Dermis microvascular lymphatic vessel endothelial cell (primary cell): Measurements from ENCODE around the gene TIRAP. TPM values are rescaled to one million over a fixed set of nuclear protein-coding genes. Genes with fewer than 3 reads are reported as not detected.
"Not testable (repeated sequence)": the region's sequence is repeated elsewhere in the genome, so short reads cannot be mapped to it uniquely, and the experiment has no call there.

ENCODE experiments used
- DNase-seq, 2 donors: peaks; one replicate each; pipeline versions ENCODE4 v3.0.0 to v3.0.0-alpha.2; 2010; ENCODE audit warnings: low read depth in 2 of 2
- total RNA-seq: library from RNA; depleted of rRNA; stranded (reverse); fragments of >200 nt; gene quantifications from 2 replicates; pipeline ENCODE4 v1.2.1, GENCODE V29; 2014

The TIRAP gene
- total RNA-seq, 1 donor from 2014 or later, result 4.7 TPM

DNA sequence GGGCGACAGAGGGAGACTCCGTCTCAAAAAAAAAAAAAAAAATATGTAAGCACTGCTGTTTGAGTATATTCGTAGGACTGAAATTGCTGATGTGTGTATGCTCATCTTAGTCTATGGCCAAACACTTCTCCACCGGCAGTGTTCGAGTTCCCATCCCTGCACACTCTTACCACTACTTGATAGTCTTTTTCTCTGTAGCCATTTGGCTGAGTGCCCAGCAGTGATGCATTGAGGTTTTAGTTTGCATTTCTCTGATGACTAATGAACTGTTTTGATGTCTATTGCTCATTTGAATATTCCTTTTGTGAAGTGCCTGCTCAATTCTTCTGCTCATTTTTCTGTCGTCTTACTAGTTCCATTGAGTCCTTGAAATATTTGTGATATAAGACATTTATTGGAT lies 1.9 kb downstream of the TIRAP start:
- peak; percentile 60 to 91 for DNase-seq

DNA sequence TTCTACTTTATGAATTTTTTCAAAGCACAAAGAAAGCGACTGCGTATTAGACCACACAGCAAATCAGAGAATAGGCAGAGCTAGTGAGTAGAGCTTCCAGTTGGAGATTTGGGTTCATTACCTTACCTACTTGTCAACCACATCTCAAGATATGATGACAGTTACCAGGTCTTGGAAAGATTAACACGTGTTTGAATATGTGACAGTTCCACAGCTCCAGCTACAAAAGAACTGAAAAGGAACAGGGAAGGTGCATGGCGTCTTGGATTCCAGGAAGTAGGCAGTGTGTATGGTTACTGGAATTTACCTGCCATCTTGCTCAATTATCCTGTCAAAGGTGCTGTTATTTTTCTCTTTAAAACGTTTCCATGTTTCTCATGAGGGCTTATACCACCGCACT lies 5.3 kb downstream of the TIRAP start:
- no peak for DNase-seq

DNA sequence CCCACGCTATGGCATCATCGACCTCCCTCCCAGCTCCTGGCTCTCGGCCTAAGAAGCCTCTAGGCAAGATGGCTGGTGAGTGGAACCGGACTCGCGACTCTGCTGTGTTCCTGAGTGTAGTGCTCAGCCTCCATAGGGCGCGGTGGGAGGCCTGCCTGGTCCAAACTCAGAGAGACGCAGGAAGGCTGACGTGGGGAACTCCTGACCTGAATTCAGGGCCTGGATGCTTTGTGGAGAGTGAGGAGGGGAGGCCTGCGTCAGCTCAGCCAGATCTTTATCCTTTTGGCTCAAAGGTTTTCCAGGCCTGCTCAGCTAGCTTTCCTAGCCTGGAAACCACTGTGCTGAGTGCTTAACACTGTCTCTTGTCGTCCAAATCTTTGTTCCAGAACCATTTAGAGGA lies 8.0 kb downstream of the TIRAP start:
- DNase-seq, result no peak

DNA sequence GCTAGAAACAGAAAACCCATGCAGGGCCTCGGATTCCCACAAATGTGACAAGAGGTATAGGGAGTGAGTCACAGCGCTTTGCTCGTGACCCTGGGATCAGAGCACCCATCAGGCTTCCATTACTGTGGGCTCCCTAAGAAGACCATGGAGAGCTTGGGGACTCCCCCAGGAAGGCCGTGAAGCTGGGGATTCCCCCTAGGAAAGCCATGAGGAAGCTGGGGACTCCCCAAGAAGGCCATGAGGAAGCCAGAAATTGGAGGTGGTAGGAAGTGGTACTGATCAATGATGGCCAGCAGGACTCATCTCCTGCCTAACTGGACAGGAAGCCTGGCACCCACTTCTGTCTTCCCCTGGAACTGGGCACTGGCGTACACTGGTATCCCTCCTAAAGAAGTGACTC lies 10.8 kb downstream of the TIRAP start:
- no peak for DNase-seq

DNA sequence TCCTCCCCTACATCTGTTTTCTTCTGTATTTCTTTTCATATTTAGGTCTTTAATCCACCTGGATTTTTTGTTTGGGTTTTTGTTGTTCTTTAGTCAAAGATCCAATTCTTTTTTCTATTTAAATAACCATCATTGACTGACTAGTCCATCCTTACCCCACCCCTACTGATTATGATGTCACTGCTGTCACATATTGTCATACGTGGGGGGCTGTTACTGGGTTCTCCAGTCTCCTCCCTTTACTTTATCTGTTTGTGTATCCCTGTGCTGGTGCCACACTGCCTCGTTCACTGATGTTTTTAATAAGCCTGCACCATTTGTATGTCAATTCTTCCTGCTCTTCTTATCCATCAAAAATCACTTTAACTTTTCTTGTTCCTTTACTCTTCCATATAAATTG lies 14.1 kb downstream of the TIRAP start:
- DNase-seq, result no peak

DNA sequence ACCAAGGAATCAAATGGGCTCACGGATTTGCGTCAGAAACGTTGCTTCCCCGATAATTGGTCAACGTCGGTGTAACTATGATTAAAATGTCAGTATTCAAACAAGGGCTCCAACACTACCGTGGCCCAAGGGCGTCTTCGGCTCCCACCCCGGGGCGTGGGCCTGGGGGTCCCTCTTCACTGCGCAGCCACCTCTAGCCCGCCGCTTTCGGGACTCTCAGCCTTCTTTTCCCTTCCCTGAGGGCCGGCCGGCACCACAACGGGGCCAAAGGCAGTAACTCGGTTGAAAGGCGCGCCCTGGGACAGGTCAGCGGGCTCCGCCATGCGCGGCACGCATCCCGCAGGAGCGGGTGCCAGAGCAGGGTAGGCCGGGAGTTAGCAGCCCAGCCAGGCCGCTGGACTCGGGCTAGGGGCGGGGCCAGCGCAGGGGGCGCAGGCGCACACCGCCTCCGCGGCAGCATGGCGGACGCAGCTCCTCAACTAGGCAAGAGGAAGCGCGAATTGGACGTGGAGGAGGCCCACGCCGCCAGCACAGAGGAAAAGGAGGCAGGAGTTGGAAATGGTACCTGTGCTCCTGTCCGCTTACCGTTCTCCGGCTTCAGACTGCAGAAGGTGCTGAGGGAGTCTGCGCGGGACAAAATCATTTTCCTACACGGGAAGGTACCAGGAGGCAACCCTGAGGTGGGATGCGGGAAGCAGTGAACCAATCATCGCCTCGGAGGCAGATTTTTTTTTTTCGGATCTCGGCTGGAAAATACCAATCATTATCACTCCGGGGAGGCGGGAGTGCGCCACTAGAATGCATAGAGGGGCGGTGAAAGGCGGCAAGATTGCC lies 20.9 kb downstream of the TIRAP start, which contains the start of gene DCPS:
TSS of gene DCPS (plus strand) at position 438 of the 834 bp plus-strand sequence. CDS start at position 459, 21 bp downstream.
- DNase-seq, result peak; percentile 76 to 92

DNA sequence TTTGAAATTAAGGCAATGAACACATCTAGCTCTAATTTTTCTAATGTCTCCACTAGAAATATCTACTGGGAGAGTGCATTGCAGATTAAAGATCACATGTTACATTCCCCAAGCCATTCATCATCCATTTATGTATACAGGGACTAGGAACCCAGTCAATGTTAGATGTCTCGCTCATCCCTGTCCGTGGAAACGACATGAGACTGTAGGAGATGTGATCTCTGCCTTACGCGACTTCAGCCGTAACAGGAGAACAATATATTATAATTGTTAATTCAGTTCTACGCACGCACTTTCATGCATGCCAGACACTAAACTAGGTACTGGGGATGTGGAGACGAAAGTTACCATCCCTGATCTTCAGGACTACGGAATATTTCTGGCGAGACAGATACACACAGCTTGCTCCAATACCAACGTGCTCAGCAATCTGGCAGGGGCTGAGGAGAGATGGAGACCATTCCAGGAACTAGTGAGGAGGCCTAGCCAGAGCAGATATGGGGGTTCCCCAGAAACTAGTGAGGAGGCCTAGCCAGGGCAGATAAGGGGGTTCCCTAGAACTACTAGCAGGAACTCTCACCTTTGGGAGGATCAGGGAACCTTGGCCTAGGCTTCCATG lies 21.7 kb downstream of the TIRAP start:
- DNase-seq, result no peak

DNA sequence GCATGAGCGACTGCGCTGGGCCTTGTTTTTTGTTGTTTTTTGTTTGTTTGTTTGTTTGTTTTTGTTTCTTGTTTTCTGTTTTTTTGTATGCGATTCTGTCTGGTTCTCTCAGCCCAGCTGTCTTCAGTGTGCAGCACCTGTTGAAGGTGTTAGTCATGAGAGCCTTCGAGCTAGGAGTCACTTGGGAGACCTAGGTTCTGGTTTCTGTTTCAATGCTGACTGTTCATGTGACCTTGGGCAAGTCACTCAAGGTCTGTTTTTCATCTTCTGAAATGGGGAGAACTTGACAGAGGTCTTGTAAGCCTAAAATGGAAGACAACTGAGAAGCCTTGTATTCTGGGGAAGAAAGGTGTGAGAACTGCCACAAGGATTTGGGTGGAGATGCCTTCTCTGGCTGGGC lies 22.8 kb downstream of the TIRAP start:
- no peak for DNase-seq

DNA sequence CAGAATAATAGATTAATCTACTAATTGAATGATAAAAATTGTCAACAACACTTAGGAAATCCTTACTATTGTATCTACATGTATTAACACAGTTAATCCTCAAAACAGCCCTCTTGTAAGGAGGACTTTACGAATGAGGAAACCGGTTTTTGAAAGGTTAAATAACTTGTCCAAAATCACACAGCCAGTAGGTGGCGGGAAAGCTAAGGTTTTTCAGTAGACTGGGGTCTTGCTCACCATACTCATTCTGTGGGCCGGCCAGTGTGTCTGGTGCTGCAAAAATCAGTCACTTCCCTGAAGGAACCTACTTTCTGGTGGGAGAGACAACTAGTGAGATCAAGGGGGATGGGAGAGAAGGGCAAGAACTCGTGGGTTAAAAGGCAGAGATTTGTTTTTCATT lies 24.8 kb downstream of the TIRAP start:
- DNase-seq, result peak in 1 of 2 donors; percentile 60

DNA sequence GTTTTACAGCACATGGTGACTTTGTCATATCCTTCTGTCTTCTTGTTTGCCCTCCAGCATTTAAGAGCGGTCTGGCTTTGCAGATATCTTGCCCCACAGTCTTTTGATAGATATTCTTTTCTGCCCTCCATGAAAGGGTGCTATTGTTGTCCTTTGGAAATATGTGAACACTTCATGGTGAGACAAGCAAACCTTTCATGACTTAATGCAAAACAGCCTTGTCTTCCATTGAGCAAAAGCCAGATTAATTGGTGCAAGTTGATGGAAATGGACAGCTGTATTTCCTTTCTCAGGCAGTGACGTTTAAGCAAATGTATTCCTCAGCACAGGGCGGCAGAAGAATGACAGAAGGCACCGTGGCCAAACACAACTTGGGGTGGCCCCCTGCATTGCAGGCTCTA lies 25.4 kb downstream of the TIRAP start:
- no peak for DNase-seq

DNA sequence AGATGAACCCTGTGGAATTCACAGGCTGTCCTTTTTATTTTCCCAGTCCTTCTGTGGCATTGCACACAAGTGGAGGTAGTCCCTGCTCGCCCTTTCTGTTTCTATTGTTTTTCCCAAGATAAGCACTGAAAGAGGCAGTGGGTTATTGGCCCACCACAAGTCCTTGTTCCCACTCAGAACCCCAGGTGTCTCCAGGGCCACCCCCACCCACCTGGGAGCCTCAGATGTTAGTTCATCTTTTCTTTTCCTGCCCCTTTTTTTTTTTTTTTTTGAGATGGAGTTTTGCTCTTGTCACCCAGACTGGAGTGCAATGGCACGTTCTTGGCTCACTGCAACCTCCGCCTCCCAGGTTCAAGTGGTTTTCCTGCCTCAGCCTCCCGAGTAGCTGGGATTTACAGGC lies 25.9 kb downstream of the TIRAP start:
- DNase-seq, result not testable (repeated sequence)

DNA sequence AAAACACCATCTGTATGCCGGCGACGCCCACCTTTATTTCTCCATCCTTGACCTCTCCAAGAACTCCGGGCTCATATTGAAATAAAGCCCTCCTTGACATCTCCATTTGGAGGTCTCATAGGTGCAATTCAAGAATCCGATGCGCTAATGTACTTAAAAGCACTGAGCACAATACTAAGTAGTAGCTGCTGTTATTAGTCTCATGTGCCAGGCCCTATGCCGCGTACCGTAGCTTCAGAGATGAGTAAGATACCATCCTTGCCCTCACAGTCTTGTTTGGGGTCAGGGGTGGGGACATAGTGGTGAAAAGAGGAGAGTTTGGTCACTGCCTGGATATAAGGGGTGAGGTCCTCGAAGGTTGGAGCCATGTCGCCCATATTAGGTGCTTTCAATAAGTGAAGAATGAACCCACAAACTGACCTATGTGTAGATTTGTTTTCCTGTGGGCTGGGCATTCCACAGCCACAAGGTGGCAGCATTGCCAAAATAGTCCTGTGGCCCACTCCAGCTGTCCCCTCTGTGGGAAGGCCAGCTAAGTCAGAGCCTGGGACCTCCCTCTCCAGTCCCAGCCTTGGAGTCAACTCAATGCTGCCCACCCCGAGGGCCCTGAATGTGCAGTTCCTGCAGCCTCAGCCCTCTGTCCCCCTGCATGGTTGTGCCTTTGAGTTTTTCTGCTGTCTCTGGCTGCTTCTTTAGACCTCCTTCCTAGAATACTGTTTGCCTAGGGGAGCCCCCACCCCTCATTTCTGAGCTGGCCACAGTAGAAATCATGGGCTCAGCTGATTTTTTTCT lies 27.5 kb downstream of the TIRAP start:
- DNase-seq, result peak; percentile 58 to 79

DNA sequence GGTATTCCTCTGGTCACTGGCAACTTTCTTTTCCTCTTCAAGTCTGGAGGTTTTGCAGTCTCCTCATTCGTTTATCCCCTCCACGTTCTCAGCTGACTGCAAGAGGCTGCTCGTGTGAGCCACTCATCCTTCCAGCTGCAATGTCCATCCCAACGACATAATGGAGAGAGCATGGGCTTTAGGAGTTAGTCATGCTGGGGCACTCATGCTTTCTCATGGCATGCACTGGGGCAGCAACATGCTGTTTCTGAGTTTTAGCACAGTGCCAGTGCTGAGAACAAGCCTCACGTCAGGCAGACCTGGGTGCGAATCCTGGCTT lies 28.1 kb downstream of the TIRAP start:
- DNase-seq, result no peak

DNA sequence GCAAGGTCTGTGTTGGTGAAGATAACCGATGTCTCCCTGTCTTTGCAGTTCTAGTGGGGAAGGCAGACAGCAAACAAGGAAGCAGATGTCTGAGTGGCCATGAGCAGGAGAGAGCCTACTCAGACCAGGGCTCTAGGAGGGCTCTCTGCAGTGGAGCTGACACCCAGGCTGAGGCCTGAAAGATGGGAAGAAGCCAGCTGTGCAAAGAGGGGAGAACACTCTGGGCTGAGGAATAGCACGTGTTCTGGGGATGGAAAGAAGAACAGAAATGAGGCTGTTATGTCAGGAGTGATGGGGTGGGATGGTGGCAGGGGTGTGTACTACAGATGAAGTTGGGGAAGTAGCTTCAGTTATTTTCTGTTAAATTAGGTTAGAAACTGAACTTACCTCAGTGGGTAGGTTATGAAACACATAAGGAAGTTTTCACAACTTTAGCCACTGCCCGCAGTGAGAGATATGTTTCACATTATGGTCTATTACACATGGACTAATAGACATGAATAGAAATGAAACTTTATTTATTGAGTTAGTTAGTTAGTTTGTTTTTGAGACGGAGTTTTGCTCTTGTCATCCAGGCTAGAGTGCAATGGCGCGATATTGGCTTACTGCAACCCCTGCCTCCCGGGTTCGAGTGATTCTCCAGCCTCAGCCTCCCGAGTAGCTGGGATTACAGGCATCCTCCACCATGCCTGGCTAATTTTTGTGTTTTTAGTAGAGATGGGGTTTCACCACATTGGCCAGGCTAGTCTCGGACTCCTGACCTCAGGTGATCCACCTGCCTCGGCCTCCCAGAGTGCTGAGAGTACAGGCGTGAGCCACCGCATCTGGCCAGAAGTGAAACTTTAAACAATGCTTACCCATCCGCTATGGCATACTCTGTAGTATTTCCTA lies 28.8 kb downstream of the TIRAP start:
- DNase-seq, result no peak

DNA sequence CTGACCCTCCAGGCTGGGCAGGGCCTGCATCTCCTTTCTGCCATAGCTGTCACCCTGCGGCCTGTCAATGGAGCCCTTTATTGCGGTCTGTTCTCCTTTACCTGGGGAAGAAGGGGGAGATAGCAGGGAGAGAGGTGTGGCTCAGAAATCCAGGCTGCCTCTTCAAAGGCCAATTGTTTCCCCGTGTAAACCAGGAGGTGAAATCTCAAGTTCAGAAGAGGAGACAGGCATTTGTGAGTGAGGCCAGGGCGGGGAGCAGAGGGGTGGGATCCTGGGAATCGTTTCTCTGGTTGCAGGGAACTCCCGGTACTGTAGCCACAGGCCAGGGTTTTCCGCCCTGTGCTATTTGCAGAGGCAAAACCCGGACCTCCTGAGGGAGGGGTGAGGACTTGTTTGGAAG lies 30.1 kb downstream of the TIRAP start:
- DNase-seq, result no peak

DNA sequence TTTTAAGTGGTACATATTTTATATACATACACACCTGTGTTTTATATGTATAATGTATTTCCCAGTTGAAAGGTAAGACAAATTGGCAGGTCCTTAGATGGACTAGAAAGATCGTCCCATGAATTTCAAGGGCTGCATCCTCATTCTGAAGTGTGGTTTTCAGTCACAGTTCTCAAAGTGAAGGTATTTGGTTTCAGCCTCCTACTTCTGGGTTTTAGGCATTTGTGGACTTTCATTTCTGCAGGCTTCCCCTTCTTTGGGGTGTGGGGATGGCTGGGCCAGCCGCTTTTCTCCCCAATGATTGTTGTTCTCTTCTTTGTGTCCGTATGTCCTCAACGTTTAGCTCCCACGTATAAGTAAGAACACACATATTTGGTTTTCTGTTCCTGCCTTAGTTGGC lies 30.9 kb downstream of the TIRAP start:
- no peak for DNase-seq

DNA sequence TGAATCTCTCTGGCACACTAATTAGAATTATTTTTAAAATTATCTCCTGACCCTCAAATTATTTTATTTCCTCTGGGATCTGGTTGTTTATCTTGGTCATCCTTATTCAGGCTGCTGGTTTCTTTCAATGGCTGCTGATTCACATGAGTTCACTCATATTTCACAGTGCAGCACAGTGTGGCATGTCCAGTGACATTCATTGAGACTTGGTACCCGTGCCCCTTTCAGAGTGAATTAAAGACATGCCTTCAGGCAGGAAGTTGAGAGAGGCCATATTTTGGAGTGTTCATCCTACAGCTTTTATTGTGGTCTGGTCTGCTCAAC lies 34.5 kb downstream of the TIRAP start:
- DNase-seq, result no peak

DNA sequence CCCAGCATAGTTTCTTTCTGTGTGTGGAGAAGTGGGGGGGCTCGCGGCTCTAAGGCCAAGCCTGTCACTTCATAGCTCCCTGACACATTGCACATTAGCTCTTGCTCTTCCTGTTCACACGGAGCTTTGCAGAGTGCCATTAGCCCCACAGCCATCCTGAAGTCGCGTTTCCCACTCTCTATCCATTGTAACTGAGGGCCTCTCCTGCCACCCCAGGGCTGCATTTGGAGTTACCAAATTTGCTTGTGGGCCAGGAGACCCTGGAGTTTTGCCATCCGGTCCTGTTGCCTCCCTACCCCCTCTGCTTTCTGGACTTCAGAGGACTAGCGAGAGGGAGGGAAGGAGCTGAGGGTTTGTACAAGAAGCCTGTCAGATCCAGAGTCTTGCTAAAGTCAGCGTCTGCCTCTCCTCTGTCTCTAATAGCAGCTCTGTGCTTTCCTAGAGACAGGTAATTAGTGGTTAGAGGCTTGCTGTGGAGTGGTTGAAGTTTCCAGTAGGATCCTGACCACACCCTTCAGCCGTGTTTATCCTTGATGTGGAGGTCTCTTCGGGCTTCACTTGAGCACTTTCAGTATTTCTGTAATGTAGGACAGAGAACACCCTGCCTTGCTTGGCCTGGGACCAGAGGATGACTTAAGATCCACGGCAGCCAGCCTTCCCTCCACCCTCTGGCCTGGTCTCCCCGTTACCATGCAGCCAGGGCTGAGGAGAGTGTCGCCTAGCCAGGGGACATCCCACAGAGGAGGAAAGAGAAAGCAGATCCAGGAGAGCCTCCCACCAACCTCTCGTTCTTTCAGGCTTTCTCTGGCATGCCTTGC lies 35.1 kb downstream of the TIRAP start:
- DNase-seq, result no peak

DNA sequence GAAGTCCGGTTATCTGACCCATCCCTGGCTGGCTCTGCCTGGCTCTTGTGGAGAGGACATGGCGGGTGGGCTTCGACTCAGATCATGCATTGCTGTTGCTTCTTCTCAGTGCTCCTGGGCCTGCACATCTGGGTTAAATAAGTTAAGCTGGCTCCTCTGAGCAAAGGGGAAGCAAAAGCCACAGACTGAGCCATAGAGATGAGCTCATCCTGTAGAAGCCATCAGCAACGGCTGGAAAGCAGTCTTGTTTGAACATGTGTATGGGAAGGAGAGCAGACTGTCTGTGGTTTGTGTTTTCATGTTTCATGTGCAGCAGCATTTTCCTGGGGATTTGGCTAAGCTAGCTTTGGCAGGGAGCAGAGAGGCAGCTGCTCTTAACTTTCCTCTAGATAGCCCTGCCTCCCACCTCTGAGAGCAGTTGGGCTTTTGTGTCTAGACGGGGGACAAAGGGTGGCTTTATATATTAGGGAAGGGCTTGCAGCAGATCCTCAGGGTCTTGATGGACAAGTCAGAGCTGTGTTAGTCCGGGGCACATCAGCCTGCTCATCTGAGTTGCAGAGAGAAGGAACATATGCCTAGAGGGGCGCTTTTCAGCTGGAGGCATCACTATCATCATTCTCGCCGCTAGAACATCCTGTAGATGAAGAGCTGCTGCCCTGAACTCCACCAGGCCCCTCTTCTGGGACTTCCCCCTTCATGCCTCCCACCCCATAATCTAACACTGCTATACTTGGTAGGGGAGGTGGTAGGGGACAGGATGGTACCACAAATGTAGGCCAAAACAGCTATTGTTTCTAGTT lies 35.9 kb downstream of the TIRAP start:
- no peak for DNase-seq

DNA sequence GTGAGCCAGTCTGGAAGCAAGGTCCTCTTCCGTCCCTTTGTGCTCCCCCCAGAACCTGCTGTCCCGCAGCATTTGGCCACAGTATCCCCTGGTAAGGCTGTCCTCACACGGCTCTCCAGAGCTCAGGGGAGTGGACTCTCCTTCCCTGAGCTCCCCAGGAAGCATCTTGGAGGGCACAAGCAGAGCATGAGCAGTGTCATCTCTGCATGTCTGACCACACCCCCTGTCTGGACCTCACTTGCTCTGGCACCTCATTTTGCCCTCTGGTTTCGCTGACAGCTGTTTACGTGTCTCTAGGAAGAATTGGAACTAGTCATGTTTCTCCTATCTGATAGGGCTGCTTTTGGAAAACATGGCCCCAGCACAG lies 36.5 kb downstream of the TIRAP start:
- no peak for DNase-seq
